HG03280 (cell line): ENCODE results near the gene FBXO31.

Source experiments
- ATAC-seq: cut with Tn5 transposase; IDR thresholded peaks from one replicate; pipeline ENCODE4 v1.9.1; 2021; ENCODE audit warnings: mild to moderate bottlenecking, moderate library complexity; ENCODE audit not compliant: unreplicated experiment

Gene FBXO31

DNA sequence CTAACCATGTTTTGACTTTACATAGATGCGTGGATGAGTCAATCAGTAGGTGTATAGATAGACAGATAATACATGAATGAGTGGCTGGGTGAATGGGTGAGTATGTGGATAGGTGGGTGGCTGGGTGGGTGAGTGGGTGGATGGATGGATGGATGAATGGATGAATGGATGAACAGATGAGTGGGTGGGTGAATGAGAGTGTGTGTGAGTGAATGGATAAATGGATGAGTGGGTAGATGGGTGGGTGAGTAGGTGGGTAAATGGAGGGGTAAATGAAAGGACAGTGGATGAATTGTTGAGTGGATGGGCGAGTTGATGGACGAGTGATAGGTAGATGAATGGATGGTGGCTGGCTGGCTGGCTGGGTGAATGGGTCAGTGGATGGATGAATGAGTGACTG, 89.6 kb downstream of the FBXO31 start:
- no peak for ATAC-seq

DNA sequence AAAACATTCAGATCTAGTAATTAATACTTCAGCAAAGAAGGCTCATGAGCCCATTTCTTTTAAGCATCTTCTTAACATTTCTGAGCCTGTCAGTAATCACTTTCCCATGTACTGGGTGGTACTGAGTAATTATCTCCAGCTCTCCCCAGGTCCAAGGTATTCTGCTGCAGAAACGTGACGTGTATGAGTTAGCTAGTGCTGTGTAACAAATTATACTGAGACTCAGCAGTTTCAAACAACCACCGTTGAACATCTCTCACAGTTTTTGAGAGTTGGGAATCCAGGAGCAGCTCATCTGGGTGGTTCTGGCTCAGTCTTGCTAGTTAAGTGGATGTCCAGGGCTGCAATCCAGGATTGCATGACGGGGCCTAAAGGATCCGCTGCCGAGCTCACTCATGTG, 91.6 kb downstream of the FBXO31 start:
- ATAC-seq, result no peak

DNA sequence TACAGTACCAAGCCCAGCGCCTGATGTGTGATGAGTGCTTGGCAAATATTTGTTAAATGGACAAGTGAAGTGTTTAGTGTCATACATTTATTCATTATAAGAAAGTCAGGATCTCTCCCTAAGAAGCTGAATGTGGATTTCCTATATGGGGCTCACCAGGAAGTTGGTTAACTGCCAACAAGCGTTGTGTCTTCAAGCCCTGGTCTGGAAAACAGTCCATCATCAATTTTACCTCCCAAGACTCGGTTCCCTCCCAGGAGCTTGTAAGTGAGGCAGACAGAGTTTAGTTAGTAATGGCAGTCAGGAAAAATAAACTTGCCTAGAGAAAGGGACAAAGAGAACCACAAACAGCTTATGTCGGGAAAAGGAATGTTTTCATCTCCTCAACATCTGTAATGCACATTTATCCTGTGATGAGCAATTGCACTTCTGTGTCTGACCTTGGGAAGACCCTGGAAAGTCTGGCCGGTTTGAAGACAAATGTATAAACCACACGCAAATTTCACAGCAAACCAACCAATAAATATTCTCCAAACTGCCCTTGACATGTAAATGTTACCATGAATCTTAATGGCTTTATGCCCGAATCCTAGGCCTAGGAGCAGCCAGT, 94.7 kb downstream of the FBXO31 start:
- ATAC-seq, result no peak

- no peak for ATAC-seq
Observed at GRCh38 chr16:87286839-87287626, 96.5 kb downstream of the FBXO31 start.

GRCh38 chr16:87284183-87284582, 99.4 kb downstream of the FBXO31 start:
- ATAC-seq, result no peak

DNA sequence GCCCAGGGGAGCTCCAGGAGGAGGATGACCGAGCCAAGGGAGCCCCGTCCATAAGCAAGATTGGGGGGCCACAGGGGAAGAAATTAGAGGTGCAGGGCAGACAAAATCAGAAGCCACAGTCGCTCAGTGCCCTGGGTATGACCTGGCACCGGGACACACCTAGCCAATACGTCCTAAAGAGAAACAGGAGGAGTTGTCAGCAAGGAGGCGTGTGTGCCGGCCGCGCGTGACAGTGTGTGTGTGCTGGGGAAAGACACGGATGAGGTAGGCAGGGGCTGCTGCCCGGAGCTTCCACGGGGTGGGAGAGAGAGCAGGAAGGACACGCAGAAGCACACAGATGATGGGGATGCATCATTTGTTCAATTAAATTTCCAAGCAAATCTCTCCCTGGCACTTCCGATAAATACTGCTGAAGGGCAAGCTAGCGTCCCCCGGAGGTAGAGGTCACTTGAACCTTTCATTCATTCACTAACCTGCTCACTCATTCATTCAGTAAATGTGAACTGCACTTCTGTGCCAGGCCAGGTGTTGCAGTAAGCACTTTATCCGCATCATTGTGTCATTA, 104.4 kb downstream of the FBXO31 start:
- ATAC-seq, result no peak

- ATAC-seq, result peak; percentile 55
Observed at GRCh38 chr16:87278191-87279093, 105.1 kb downstream of the FBXO31 start.
